Transverse colon (tissue), 4 donors: Measurements from ENCODE around the gene TFIP11.

Experiments
- CTCF ChIP-seq, 5 experiments: fragments of 200-600 bp in 3 of 5; fragments of 450-650 bp in 2 of 5; sonication (generic) in 3 of 5; IDR thresholded peaks; 1 replicate in 2 of 5; 2 replicates in 3 of 5; pipeline ENCODE4 v1.5.1; 2016 to 2017; ENCODE audit warnings: antibody characterized with exemption in 5 of 5, inconsistent platforms in 3 of 5, mild to moderate bottlenecking in 2 of 5, moderate library complexity in 1 of 5
- EP300 ChIP-seq: sonication (generic); formaldehyde crosslinking; IDR thresholded peaks from one replicate; pipeline ENCODE4 v1.6.1; 2017; ENCODE audit warnings: antibody characterized with exemption, low read depth
- POLR2AphosphoS5 ChIP-seq, 3 donors: sonication (generic); formaldehyde crosslinking; IDR thresholded peaks; one replicate each; pipeline ENCODE4 v1.6.1; 2016; ENCODE audit warnings: antibody characterized with exemption in 3 of 3

GRCh38 chr22:26470807-26471206, 41.5 kb downstream of the TFIP11 start:
- TF ChIP-seq POLR2AphosphoS5 (IDR thresholded peaks at IDR 0.05) (no peak), CTCF (IDR thresholded peaks at IDR 0.05) (no peak), EP300 (no peak)
